Neuronal stem cell (in vitro differentiated cells): Measurements from ENCODE around the gene TUB.
A peak's percentile ranks its signal among the peaks of the same experiment; 100 is the strongest.

ENCODE experiments used
- DNase-seq: peaks from one replicate; pipeline ENCODE4 v3.0.0-alpha.2; 2013; ENCODE audit warnings: low spot score
- H2AFZ ChIP-seq: one replicate; pipeline ENCODE4 v1.6.1; 2013; ENCODE audit warnings: mild to moderate bottlenecking, low read length, inconsistent platforms
- H2AK5ac ChIP-seq: 2 replicates; pipeline ENCODE4 v1.6.1; 2013; ENCODE audit warnings: low read depth, mild to moderate bottlenecking, inconsistent platforms, low read length, moderate library complexity, mixed read lengths
- H2BK120ac ChIP-seq: 2 replicates; pipeline ENCODE4 v1.6.1; 2013; ENCODE audit warnings: low read depth, mild to moderate bottlenecking, inconsistent platforms, low read length, moderate library complexity, mixed read lengths
- H2BK12ac ChIP-seq: one replicate; pipeline ENCODE4 v1.6.1; 2013; ENCODE audit warnings: low read length, inconsistent platforms
- H2BK15ac ChIP-seq: 2 replicates; pipeline ENCODE4 v1.6.1; 2013; ENCODE audit warnings: mild to moderate bottlenecking, low read length, inconsistent platforms, mixed read lengths
- H2BK5ac ChIP-seq: one replicate; pipeline ENCODE4 v1.6.1; 2013; ENCODE audit warnings: inconsistent platforms, mild to moderate bottlenecking, low read length, moderate library complexity
- H3K14ac ChIP-seq: one replicate; pipeline ENCODE4 v1.6.1; 2013; ENCODE audit warnings: low read length, inconsistent platforms
- H3K18ac ChIP-seq: 2 replicates; pipeline ENCODE4 v1.6.1; 2013; ENCODE audit warnings: low read length, inconsistent platforms
- H3K23ac ChIP-seq: 2 replicates; pipeline ENCODE4 v1.6.1; 2013; ENCODE audit warnings: low read depth, mild to moderate bottlenecking, mixed read lengths, low read length, inconsistent platforms; ENCODE audit not compliant: poor library complexity
- H3K27ac ChIP-seq: replicated peaks from 3 replicates; pipeline ENCODE4 v1.5.1; 2013; ENCODE audit warnings: low read length, inconsistent platforms
- H3K27me3 ChIP-seq, 3 experiments: 2 replicates each; pipeline ENCODE4 v1.6.1; 2013; ENCODE audit warnings: low read length in 3 of 3, mild to moderate bottlenecking in 2 of 3, inconsistent platforms in 1 of 3, low read depth in 1 of 3, mixed read lengths in 1 of 3, moderate library complexity in 1 of 3; ENCODE audit not compliant: control insufficient read depth in 3 of 3, insufficient read depth in 3 of 3
- H3K36me3 ChIP-seq, 2 donors: replicated peaks in 1 of 2; 2 replicates each; pipeline ENCODE4 v1.6.1; 2013; ENCODE audit warnings: low read length in 2 of 2; ENCODE audit not compliant: control insufficient read depth in 2 of 2, insufficient read depth in 2 of 2
- H3K4ac ChIP-seq: 2 replicates; pipeline ENCODE4 v1.6.1; 2013; ENCODE audit warnings: inconsistent platforms, mild to moderate bottlenecking, low read length, moderate library complexity
- H3K4me1 ChIP-seq, 2 donors: 1 replicate in 1 of 2; 2 replicates in 1 of 2; pipeline ENCODE4 v1.6.1; 2013; ENCODE audit warnings: low read length in 2 of 2, low read depth in 1 of 2; ENCODE audit not compliant: control insufficient read depth in 2 of 2, insufficient read depth in 1 of 2
- H3K4me2 ChIP-seq: one replicate; pipeline ENCODE4 v1.6.1; 2013; ENCODE audit warnings: mild to moderate bottlenecking, low read length, inconsistent platforms; ENCODE audit not compliant: insufficient read depth, poor library complexity, severe bottlenecking
- H3K4me3 ChIP-seq, 2 donors: 2 replicates each; pipeline ENCODE4 v1.5.1; 2013; ENCODE audit warnings: low read length in 2 of 2, mild to moderate bottlenecking in 2 of 2, inconsistent platforms in 1 of 2, moderate library complexity in 1 of 2
- H3K79me1 ChIP-seq: one replicate; pipeline ENCODE4 v1.6.1; 2013; ENCODE audit warnings: low read depth, mild to moderate bottlenecking, inconsistent platforms, low read length, moderate library complexity
- H3K9ac ChIP-seq: one replicate; pipeline ENCODE4 v1.6.1; 2013; ENCODE audit warnings: mild to moderate bottlenecking, low read depth, low read length, inconsistent platforms; ENCODE audit not compliant: poor library complexity
- H3K9me3 ChIP-seq, 2 donors: replicated peaks in 1 of 2; 2 replicates each; pipeline versions ENCODE3 to v1.6.1; 2013; ENCODE audit warnings: low read length in 2 of 2, mild to moderate bottlenecking in 2 of 2, inconsistent platforms in 1 of 2, low read depth in 1 of 2, mixed read lengths in 1 of 2, moderate library complexity in 1 of 2; ENCODE audit not compliant: control insufficient read depth in 2 of 2, insufficient read depth in 1 of 2
- H4K8ac ChIP-seq: one replicate; pipeline ENCODE4 v1.6.1; 2013; ENCODE audit warnings: low read depth, mild to moderate bottlenecking, inconsistent platforms, low read length, moderate library complexity
- H4K91ac ChIP-seq: one replicate; pipeline ENCODE4 v1.6.1; 2013; ENCODE audit warnings: low read length, low read depth, mild to moderate bottlenecking, inconsistent platforms; ENCODE audit not compliant: poor library complexity
- WGBS, 2 donors: extraction: QIAGEN DNeasy Blood & Tissue Kit; methylation state at CpG; one replicate each; pipeline ENCODE4 v1.1.7; 2013; ENCODE audit warnings: missing lambda C conversion rate in 2 of 2, mixed read lengths in 1 of 2; ENCODE audit not compliant: insufficient read length in 2 of 2, insufficient replicate concordance in 1 of 2; ENCODE audit errors: extremely low coverage in 2 of 2; 5-methylcytosine and 5-hydroxymethylcytosine counted together

The TUB gene

DNA sequence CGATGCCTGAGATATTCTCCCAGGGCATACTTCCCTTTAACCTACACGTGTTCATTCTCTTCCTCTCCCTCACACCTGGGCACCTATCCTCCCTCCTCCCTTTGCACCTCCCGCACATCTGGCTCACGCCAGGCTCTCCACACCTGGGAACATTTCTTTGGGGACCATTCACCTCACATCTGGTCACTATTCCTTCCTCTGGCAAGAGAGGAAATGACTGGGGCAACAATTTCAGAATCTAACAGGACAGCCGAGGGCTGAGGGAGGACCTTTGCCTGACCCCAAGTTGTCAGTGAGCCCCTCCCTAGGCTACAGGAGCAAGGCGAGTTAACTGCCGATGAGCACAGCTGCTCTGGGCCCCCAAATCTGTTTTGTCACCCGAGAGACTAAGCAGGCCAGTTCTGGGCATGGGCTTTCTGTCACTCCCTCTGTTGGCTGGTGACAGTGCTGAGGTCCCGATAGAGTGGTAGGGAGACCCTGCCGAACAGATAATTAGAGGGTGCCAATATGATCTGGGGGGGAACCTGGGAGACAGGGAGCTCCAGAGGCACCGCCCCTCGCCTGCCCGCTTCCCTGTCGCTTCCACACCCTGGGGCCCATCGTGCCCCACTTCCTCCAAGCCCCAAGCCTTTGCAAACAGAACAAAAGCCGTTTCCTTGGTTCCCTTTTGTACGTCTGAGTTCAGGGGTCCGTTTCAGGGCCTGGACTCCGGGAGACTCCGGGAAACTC is 48.3 kb upstream of the TUB start:
- Histone ChIP-seq H3K4me1 (peaks cover 6 to 9% of the 10 kb centered on the region in 2 donors), H3K79me1 (peaks cover 3% of the 10 kb centered on the region), H2AFZ (peak overlapping the region; percentile 74), H2BK15ac (peak overlapping the region; percentile 42), H3K14ac (peak overlapping the region; percentile 42), H2BK5ac (no peak overlapping the region), H3K9ac (no peak overlapping the region), H3K23ac (no peak overlapping the region), H3K27me3 (peaks cover 0 to 64% (median 0%) of the 10 kb centered on the region in 3 experiments), H2BK12ac (no peak overlapping the region), H3K27ac (no peak overlapping the region), H3K36me3 (no peaks in the 10 kb centered on the region), H3K4ac (no peak overlapping the region), H2BK120ac (no peak overlapping the region), H2AK5ac (no peak overlapping the region), H3K4me3 (no peak overlapping the region), H3K18ac (peak overlapping the region; percentile 79), H3K9me3 (no peaks in the 10 kb centered on the region), H4K91ac (no peak overlapping the region), H4K8ac (no peak overlapping the region), H3K4me2 (no peak overlapping the region)
- no CpG with 5 or more reads among the region's 20 CpGs for WGBS, 2 donors
- DNase-seq, result no peak

DNA sequence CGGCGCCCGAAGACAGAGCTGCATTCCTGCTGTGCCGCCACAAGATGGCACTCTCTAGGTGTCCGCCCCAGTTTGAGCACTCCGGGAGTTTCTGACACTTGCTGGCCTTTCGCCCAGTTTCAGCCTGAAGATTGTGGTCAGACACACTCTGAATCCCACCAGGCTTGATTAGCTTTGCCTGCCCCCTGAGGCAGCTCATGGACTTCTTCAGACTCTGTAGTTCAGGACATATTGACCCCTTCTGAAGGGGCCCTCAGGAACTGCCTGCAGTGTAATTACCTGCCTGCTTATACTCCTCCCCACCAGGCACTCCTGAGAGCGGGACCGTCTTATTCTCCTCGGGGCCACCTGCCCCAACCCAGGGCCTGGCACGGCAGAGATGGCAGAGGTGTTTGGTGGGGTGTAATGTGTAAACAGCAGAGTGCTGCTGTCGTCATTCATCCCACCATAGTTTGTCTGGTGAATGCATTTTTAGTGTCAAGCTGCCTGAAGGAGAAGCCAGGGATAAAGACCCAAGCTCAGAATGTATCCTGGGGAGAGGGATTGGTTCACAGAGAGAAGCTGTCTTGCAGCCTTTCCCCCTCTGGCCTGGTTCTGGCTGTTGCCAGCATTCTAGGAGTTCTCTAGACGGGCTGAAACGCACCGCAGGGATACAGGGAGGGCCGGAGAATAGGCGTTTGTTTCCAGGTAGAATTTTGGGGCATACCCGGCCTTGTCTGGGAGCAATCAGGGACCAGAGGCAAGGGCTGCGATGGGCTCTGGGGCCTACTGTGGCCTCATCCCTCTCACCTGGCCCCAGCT is 47.5 kb upstream of the TUB start:
- peak overlapping the region; percentile 32 for H2BK15ac ChIP-seq
- no peak overlapping the region for H4K91ac ChIP-seq
- peak overlapping the region; percentile 60 for H3K18ac ChIP-seq
- H3K9ac ChIP-seq, result no peak overlapping the region
- no peak overlapping the region for H4K8ac ChIP-seq
- H3K79me1 ChIP-seq, result peaks cover 3% of the 10 kb centered on the region
- no peak overlapping the region for H2BK12ac ChIP-seq
- no CpG with 5 or more reads among the region's 19 CpGs for WGBS, 2 donors
- H3K4ac ChIP-seq, result no peak overlapping the region
- DNase-seq, result peak; percentile 73
- H3K23ac ChIP-seq, result no peak overlapping the region
- no peak overlapping the region for H2BK120ac ChIP-seq
- H3K36me3 ChIP-seq, result no peaks in the 10 kb centered on the region
- peaks cover 11 to 14% of the 10 kb centered on the region in 2 donors for H3K4me1 ChIP-seq
- peak overlapping the region; percentile 74 for H2AFZ ChIP-seq
- H2AK5ac ChIP-seq, result no peak overlapping the region
- H3K4me2 ChIP-seq, result no peak overlapping the region
- no peaks in the 10 kb centered on the region for H3K9me3 ChIP-seq
- H3K27me3 ChIP-seq, result peaks cover 0 to 57% (median 0%) of the 10 kb centered on the region in 3 experiments
- no peak overlapping the region for H3K27ac ChIP-seq
- no peak overlapping the region for H3K4me3 ChIP-seq
- H3K14ac ChIP-seq, result no peak overlapping the region
- H2BK5ac ChIP-seq, result no peak overlapping the region

DNA sequence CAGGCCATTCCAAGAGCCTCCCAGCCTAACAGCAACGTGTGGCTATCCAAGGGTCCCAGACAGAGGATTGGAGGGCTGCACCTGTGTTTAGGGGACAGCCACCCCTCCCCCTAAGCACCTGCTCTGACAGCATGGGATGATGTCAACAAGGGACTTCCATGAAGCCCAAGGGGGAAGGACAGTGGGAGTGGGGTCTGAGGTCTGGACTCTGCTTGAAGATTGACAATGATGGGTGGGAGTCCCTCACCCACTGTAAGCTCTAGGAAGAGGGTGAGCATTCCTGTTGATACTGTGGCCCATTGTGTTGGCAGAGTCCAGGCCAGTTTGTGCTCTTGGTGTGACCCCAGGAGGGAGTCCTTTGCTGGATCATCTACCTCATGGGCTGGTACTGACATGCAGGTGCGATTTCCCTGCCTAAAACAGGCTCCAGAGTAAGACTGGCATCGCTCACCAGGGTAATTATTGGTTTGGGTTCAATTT is 46.9 kb upstream of the TUB start:
- Histone ChIP-seq H3K4ac (no peak overlapping the region), H3K14ac (no peak overlapping the region), H3K9me3 (no peaks in the 10 kb centered on the region), H3K27me3 (peaks cover 0 to 50% (median 0%) of the 10 kb centered on the region in 3 experiments), H3K36me3 (no peaks in the 10 kb centered on the region), H3K4me2 (no peak overlapping the region), H4K8ac (no peak overlapping the region), H3K23ac (no peak overlapping the region), H3K18ac (peak overlapping the region; percentile 60), H2BK15ac (peak overlapping the region; percentile 32), H2AFZ (no peak overlapping the region), H3K9ac (peak overlapping the region; percentile 56), H4K91ac (no peak overlapping the region), H2AK5ac (no peak overlapping the region), H3K79me1 (peaks cover 3% of the 10 kb centered on the region), H3K27ac (no peak overlapping the region), H3K4me1 (peaks cover 12 to 21% of the 10 kb centered on the region in 2 donors), H3K4me3 (no peak overlapping the region), H2BK120ac (no peak overlapping the region), H2BK12ac (peak overlapping the region; percentile 14), H2BK5ac (no peak overlapping the region)
- no peak for DNase-seq
- WGBS, 2 donors, result no CpG with 5 or more reads among the region's 3 CpGs

DNA sequence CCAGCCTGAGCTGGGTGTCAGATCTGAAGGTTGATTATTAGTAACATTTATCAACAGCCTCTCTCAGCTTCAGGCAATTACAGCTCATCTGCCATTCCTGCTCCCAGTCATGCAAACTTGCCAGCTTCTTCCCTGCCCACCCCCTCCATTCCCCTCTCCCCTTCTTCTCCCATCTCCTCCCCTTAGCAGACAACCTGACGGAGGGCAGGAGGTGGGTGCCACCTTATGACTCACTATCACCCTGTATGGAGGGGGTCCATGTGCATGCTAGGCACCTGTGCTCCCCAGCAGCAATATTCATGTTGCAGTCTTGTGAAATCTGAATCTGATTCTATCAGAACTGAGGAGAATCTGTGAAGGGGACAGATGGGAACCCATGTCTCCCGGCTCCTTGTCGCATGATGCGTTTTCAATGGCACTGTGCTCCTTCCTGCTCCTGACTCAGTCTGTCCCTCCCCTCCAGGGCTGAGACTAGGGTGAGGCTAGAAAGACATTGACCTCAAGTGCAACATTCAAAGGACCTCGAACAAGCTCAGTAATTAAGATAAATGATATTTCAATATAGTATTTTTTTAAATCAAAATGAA is 46.3 kb upstream of the TUB start:
- no peak overlapping the region for H3K4me2 ChIP-seq
- H2BK12ac ChIP-seq, result no peak overlapping the region
- H3K27me3 ChIP-seq, result peaks cover 0 to 46% (median 0%) of the 10 kb centered on the region in 3 experiments
- no CpG with 5 or more reads among the region's 5 CpGs for WGBS, 2 donors
- H4K8ac ChIP-seq, result no peak overlapping the region
- H3K14ac ChIP-seq, result no peak overlapping the region
- no peak overlapping the region for H2BK5ac ChIP-seq
- no peak overlapping the region for H2AK5ac ChIP-seq
- peaks cover 3% of the 10 kb centered on the region for H3K79me1 ChIP-seq
- no peak overlapping the region for H3K9ac ChIP-seq
- no peak overlapping the region for H2AFZ ChIP-seq
- no peak overlapping the region for H3K18ac ChIP-seq
- H3K4me3 ChIP-seq, result no peak overlapping the region
- H2BK15ac ChIP-seq, result no peak overlapping the region
- H3K36me3 ChIP-seq, result no peaks in the 10 kb centered on the region
- H3K9me3 ChIP-seq, result no peaks in the 10 kb centered on the region
- H3K4me1 ChIP-seq, result peaks cover 12 to 24% of the 10 kb centered on the region in 2 donors
- H3K27ac ChIP-seq, result no peak overlapping the region
- DNase-seq, result no peak
- no peak overlapping the region for H3K23ac ChIP-seq
- no peak overlapping the region for H4K91ac ChIP-seq
- H3K4ac ChIP-seq, result no peak overlapping the region
- no peak overlapping the region for H2BK120ac ChIP-seq
